Measurements from ENCODE around the gene PARP4.

DNA sequence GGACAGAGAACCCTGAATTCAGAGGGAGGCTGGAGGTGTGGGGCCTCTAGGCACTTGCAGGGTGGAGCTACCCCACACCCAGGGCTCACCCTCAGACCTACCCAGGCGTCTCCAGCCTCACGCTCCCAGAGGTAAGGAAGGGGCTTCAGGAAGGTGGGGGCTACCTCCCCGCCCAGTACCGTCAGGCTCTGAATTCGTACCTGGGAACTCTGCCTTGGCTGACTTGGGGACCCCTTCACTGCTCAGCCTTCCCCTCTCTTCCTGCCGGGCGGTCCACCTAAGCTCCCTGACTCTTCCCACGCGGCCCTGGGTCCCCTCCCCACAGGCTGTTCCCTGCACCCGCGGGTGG, 28.5 kb upstream of the PARP4 start:
- TF ChIP-seq, protein P1, sequence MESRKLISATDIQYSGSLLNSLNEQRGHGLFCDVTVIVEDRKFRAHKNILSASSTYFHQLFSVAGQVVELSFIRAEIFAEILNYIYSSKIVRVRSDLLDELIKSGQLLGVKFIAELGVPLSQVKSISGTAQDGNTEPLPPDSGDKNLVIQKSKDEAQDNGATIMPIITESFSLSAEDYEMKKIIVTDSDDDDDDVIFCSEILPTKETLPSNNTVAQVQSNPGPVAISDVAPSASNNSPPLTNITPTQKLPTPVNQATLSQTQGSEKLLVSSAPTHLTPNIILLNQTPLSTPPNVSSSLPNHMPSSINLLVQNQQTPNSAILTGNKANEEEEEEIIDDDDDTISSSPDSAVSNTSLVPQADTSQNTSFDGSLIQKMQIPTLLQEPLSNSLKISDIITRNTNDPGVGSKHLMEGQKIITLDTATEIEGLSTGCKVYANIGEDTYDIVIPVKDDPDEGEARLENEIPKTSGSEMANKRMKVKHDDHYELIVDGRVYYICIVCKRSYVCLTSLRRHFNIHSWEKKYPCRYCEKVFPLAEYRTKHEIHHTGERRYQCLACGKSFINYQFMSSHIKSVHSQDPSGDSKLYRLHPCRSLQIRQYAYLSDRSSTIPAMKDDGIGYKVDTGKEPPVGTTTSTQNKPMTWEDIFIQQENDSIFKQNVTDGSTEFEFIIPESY (IDR thresholded peaks at IDR 0.05; ENCODE audit: extremely low read depth, insufficient replicate concordance, low read length) = no peak
- TF ChIP-seq, protein P2, sequence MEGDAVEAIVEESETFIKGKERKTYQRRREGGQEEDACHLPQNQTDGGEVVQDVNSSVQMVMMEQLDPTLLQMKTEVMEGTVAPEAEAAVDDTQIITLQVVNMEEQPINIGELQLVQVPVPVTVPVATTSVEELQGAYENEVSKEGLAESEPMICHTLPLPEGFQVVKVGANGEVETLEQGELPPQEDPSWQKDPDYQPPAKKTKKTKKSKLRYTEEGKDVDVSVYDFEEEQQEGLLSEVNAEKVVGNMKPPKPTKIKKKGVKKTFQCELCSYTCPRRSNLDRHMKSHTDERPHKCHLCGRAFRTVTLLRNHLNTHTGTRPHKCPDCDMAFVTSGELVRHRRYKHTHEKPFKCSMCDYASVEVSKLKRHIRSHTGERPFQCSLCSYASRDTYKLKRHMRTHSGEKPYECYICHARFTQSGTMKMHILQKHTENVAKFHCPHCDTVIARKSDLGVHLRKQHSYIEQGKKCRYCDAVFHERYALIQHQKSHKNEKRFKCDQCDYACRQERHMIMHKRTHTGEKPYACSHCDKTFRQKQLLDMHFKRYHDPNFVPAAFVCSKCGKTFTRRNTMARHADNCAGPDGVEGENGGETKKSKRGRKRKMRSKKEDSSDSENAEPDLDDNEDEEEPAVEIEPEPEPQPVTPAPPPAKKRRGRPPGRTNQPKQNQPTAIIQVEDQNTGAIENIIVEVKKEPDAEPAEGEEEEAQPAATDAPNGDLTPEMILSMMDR (IDR thresholded peaks at IDR 0.05 in 2 of 3, conservative IDR thresholded peaks at IDR 0.05 in 1 of 3; ENCODE audit: borderline replicate concordance in 1 of 3, insufficient read depth in 1 of 3, low read depth in 2 of 3, low read length in 2 of 3) = no peak
- TF ChIP-seq SRF (IDR thresholded peaks at IDR 0.05; ENCODE audit: low read depth) (no peak), POLR2AphosphoS5 (IDR thresholded peaks at IDR 0.05; ENCODE audit: low read depth, low read length) (no peak), POLR2A (IDR thresholded peaks at IDR 0.05; ENCODE audit: borderline replicate concordance, extremely low read depth, insufficient read depth, insufficient read length) (no peak), TCF7L2 (IDR thresholded peaks at IDR 0.05; ENCODE audit: borderline replicate concordance, extremely low read depth, insufficient read depth, insufficient read length) (no peak), EGR1 (IDR thresholded peaks at IDR 0.05; ENCODE audit: low read depth) (no peak), CEBPB (IDR thresholded peaks at IDR 0.05; ENCODE audit: low read depth) (no peak), SP1 (IDR thresholded peaks at IDR 0.05; ENCODE audit: low read depth) (no peak), EZH2 (IDR thresholded peaks at IDR 0.05) (no peak), ZNF274 (IDR thresholded peaks at IDR 0.05; ENCODE audit: low read depth, low read length) (no peak), JUND (IDR thresholded peaks at IDR 0.05) (no peak), FOSL1 (IDR thresholded peaks at IDR 0.05; ENCODE audit: low read depth) (no peak)
- TF ChIP-seq, protein P3, sequence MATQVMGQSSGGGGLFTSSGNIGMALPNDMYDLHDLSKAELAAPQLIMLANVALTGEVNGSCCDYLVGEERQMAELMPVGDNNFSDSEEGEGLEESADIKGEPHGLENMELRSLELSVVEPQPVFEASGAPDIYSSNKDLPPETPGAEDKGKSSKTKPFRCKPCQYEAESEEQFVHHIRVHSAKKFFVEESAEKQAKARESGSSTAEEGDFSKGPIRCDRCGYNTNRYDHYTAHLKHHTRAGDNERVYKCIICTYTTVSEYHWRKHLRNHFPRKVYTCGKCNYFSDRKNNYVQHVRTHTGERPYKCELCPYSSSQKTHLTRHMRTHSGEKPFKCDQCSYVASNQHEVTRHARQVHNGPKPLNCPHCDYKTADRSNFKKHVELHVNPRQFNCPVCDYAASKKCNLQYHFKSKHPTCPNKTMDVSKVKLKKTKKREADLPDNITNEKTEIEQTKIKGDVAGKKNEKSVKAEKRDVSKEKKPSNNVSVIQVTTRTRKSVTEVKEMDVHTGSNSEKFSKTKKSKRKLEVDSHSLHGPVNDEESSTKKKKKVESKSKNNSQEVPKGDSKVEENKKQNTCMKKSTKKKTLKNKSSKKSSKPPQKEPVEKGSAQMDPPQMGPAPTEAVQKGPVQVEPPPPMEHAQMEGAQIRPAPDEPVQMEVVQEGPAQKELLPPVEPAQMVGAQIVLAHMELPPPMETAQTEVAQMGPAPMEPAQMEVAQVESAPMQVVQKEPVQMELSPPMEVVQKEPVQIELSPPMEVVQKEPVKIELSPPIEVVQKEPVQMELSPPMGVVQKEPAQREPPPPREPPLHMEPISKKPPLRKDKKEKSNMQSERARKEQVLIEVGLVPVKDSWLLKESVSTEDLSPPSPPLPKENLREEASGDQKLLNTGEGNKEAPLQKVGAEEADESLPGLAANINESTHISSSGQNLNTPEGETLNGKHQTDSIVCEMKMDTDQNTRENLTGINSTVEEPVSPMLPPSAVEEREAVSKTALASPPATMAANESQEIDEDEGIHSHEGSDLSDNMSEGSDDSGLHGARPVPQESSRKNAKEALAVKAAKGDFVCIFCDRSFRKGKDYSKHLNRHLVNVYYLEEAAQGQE (IDR thresholded peaks at IDR 0.05; ENCODE audit: low read depth) = no peak

All from HCT116 (cell line).